ENCODE data around the gene PLA2G2E.

Gene PLA2G2E

GRCh38 chr1:19941206-19941568, 17.8 kb upstream of the PLA2G2E start:
- H3K9me3 ChIP-seq = no peaks in the 10 kb centered on the region
- no peaks in the 10 kb centered on the region for H3K36me3 ChIP-seq
- H3K27me3 ChIP-seq = peaks cover 18% of the 10 kb centered on the region
- no peak for TF ChIP-seq CTCF (IDR thresholded peaks at IDR 0.05)
- H3K4me1 ChIP-seq (ENCODE audit: control insufficient read depth in 1 of 2, insufficient read depth in 1 of 2, low read depth in 1 of 2, low read length in 1 of 2) = no peaks in the 10 kb centered on the region
- no peak overlapping the region for H3K27ac ChIP-seq
- no peak overlapping the region for H3K4me3 ChIP-seq (ENCODE audit: low read depth in 1 of 2, low read length in 1 of 2)

GRCh38 chr1:19940486-19941205, 17.2 kb upstream of the PLA2G2E start:
- Histone ChIP-seq H3K9me3 (no peaks in the 10 kb centered on the region), H3K4me3 (ENCODE audit: low read depth in 1 of 2, low read length in 1 of 2) (no peak overlapping the region), H3K4me1 (ENCODE audit: control insufficient read depth in 1 of 2, insufficient read depth in 1 of 2, low read depth in 1 of 2, low read length in 1 of 2) (no peaks in the 10 kb centered on the region), H3K27me3 (peaks cover 12% of the 10 kb centered on the region), H3K27ac (no peak overlapping the region), H3K36me3 (no peaks in the 10 kb centered on the region)
- no peak for TF ChIP-seq CTCF (IDR thresholded peaks at IDR 0.05)

GRCh38 chr1:19938472-19938871, 15.1 kb upstream of the PLA2G2E start:
- no peak overlapping the region for H3K27ac ChIP-seq
- no peaks in the 10 kb centered on the region for H3K4me1 ChIP-seq (ENCODE audit: control insufficient read depth in 1 of 2, insufficient read depth in 1 of 2, low read depth in 1 of 2, low read length in 1 of 2)
- no peaks in the 10 kb centered on the region for H3K9me3 ChIP-seq
- H3K4me3 ChIP-seq (ENCODE audit: low read depth in 1 of 2, low read length in 1 of 2) = no peak overlapping the region
- H3K27me3 ChIP-seq = peaks cover 5% of the 10 kb centered on the region
- H3K36me3 ChIP-seq = no peaks in the 10 kb centered on the region
- no peak for TF ChIP-seq CTCF (IDR thresholded peaks at IDR 0.05)

GRCh38 chr1:19936061-19936750, 12.8 kb upstream of the PLA2G2E start:
- H3K4me1 ChIP-seq (ENCODE audit: control insufficient read depth in 1 of 2, insufficient read depth in 1 of 2, low read depth in 1 of 2, low read length in 1 of 2) = no peaks in the 10 kb centered on the region
- no peak for TF ChIP-seq CTCF (IDR thresholded peaks at IDR 0.05)
- H3K27me3 ChIP-seq = no peaks in the 10 kb centered on the region
- H3K27ac ChIP-seq = no peak overlapping the region
- no peak overlapping the region for H3K4me3 ChIP-seq (ENCODE audit: low read depth in 1 of 2, low read length in 1 of 2)
- H3K9me3 ChIP-seq = peaks cover 14% of the 10 kb centered on the region
- no peaks in the 10 kb centered on the region for H3K36me3 ChIP-seq

- no peaks in the 10 kb centered on the region for H3K36me3 ChIP-seq
- H3K27ac ChIP-seq = no peak overlapping the region
- TF ChIP-seq CTCF (IDR thresholded peaks at IDR 0.05) = no peak
- no peaks in the 10 kb centered on the region for H3K27me3 ChIP-seq
- H3K4me3 ChIP-seq (ENCODE audit: low read depth in 1 of 2, low read length in 1 of 2) = no peak overlapping the region
- peaks cover 18% of the 10 kb centered on the region for H3K9me3 ChIP-seq
- no peaks in the 10 kb centered on the region for H3K4me1 ChIP-seq (ENCODE audit: control insufficient read depth in 1 of 2, insufficient read depth in 1 of 2, low read depth in 1 of 2, low read length in 1 of 2)
Observed at GRCh38 chr1:19934336-19934735, 10.9 kb upstream of the PLA2G2E start.

Data from neutrophil (primary cell).